Stimulated activated CD4-positive, alpha-beta T cell treated with anti-CD3 and anti-CD28 coated beads, Interleukin-15, amount 100 ng/mL, for 24 hours (primary cell): ENCODE data around the gene SHANK3.

ENCODE experiments used
- DNase-seq: peaks from one replicate; pipeline ENCODE4 v3.0.0-alpha.2; 2020

Gene SHANK3

GRCh38 chr22:50700387-50701075 lies 27.9 kb downstream of the SHANK3 start:
- no peak for DNase-seq

- DNase-seq: no peak
Measured at GRCh38 chr22:50701076-50701419, 28.4 kb downstream of the SHANK3 start.

- no peak for DNase-seq
Measured at GRCh38 chr22:50701428-50702154, 29.0 kb downstream of the SHANK3 start.

- DNase-seq: no peak
Measured at GRCh38 chr22:50702261-50702671, 29.6 kb downstream of the SHANK3 start.

- DNase-seq: no peak
Measured at GRCh38 chr22:50702821-50703725, 30.4 kb downstream of the SHANK3 start.

GRCh38 chr22:50703726-50704509 lies 31.3 kb downstream of the SHANK3 start:
- DNase-seq: no peak

GRCh38 chr22:50704510-50705218 lies 32.0 kb downstream of the SHANK3 start:
- no peak for DNase-seq

- DNase-seq: no peak
Measured at GRCh38 chr22:50705219-50705691, 32.6 kb downstream of the SHANK3 start.

GRCh38 chr22:50705851-50706351 lies 33.3 kb downstream of the SHANK3 start:
- DNase-seq: no peak

- DNase-seq: no peak
Measured at GRCh38 chr22:50706481-50707125, 34.0 kb downstream of the SHANK3 start.

- no peak for DNase-seq
Measured at GRCh38 chr22:50708474-50708873, 35.9 kb downstream of the SHANK3 start.

GRCh38 chr22:50708996-50709395 lies 36.4 kb downstream of the SHANK3 start:
- no peak for DNase-seq

GRCh38 chr22:50710221-50710620 lies 37.6 kb downstream of the SHANK3 start:
- no peak for DNase-seq

GRCh38 chr22:50710886-50711285 lies 38.3 kb downstream of the SHANK3 start:
- DNase-seq: no peak

- no peak for DNase-seq
Measured at GRCh38 chr22:50711446-50712340, 39.1 kb downstream of the SHANK3 start.

- no peak for DNase-seq
Measured at GRCh38 chr22:50712341-50713007, 39.9 kb downstream of the SHANK3 start.

- no peak for DNase-seq
Measured at GRCh38 chr22:50713008-50713385, 40.4 kb downstream of the SHANK3 start.

GRCh38 chr22:50713571-50714056 lies 41.0 kb downstream of the SHANK3 start:
- DNase-seq: no peak

GRCh38 chr22:50714150-50714549 lies 41.5 kb downstream of the SHANK3 start:
- no peak for DNase-seq
